NCI-H748 treated with DMSO at 0.1 percent for 48 hours (cell line): Measurements from ENCODE around the gene TUBGCP2.
"Not testable (repeated sequence)": the region's sequence is repeated elsewhere in the genome, so short reads cannot be mapped to it uniquely, and the experiment has no call there.

Source experiments
- DNase-seq: peaks from one replicate; lab custom pipeline; 2025; lab: John Stamatoyannopoulos, UW

TUBGCP2 gene

DNA sequence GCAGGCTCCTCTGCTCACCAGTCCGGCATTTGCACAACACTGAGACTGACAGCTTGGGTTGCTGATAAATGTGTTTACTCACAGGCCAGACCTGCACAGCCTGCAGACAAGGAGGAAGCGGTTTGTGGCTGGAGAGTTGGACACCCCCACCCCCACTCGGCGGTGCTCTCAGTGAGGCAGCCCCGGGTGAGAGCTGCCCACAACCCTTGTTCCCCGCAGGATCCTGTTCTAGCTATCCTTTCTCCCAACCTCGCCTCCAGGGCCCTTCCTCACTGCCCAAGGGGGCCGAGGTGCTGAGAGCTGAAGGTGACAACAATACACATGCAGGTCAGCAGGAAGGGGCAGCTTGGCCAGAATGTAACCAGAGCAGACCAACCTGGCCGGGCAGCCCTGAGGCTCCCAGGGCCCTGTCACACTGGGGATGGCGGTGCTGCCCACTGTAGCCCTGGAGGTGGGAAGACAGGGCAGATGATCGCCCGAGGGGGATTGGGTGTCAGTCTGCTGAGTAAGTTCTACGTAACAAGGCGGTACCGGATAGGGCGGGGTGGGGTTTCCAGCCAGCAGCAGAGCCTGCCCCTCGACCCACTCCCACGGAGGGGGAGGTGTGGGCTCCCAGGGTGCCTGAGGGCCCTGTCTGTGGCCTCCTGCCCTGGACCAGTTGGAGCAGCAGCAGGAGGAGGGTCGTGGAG, 30.0 kb downstream of the TUBGCP2 start:
- no peak for DNase-seq

DNA sequence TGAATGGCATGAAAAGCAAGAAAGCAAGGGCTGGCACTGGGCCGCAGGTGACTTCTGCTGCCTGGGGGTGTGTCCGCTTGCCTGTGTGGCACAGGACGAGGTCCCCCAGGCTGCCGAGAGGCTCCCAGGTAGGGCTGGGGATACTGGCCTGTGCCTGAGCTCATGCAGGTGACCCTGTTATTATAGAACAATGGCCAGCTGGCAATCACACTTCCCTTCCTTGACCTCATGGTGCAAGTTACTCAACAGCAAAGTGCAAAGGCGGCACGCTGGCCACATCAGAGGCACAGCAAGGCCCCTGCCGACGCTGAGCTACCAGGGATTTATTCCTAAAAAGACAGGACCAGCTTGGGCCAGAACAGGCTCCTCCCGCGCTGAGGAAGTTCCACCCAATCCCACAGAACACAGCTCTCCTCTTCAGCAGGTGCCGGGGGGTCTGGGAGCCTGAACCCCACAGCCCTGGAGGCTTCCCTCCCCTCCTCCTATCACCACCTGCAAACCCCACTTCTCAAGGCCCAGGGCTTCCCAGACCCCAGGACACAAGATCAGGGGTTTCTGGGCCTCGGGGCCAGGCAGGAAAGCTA, 30.6 kb downstream of the TUBGCP2 start:
- no peak for DNase-seq

DNA sequence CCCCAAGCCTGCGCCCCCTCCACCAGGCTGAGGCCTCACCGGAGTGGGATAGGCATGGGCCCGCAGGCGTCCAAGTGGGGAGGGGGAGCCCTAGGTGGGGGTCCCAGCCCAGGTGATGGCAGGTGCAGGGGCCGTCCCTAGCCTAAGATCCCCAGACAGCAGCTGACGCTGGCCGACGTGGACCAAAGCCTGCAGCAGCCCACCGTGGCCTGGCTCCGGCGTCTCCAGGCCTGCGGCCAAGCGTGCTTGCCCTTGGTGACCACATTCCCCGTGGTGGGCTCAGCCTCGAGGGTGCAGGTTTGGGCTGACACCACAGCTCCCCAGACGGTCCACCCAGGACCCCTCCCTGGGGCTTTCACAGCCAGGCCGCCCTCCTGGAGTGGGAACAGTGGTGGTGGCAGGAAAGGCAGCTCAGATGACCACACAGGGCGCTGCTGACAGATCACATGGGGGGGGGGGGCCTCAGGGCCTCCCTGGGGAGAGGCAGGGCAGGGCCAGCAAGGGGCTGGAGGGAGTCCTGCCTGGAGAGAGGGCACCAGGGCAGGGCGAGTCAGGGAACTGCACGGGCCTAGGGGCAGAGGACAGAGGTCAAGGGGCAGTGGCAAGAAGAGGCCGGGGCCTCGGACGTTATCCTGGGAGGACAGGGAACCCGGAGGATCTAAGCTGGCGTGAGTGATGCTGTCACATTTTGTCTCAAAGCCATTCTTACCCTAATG, 31.2 kb downstream of the TUBGCP2 start:
- no peak for DNase-seq

DNA sequence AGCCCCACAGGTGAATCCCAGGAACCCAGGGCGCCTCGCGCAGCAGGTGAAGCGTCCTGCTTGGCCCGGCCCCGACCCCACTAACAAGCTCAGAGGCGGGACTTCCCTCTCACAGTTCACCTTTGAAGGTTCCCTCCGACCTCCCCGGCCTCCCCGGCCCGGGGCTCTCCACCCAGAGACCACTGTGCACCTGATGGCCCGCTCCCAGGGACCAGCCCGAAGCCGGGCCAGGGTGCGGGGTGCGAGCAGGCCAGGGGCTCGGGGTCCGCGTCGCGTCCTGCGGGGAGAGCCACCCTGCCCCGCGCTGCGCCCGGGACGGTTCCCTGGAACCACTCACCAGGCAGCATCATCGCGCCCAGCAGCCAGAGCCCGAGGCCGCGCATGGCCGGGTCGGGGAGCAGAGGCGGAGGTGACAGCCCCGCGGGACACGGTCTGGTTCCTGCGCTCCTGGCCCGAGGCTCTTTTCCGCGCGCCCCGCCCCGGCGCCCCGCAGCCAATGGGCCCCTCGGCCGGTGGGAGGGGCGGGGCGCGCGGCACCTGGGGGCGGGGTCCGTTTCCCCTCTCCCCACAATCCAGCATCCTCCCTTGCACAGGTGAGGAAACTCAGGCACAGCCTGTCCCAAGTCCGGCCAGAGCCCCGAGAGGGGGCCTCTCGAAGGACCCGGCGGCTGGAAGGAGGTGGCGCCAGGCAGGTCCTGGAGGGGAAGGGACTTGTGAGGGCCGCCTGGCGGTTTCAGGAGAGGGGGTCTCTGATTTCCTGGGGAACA, 32.1 kb downstream of the TUBGCP2 start, which contains the start of gene ADAM8:
ADAM8 (minus strand) TSS at position 434 of the 767 bp plus-strand sequence; CDS start at position 383, 51 bp downstream.
- no peak for DNase-seq

DNA sequence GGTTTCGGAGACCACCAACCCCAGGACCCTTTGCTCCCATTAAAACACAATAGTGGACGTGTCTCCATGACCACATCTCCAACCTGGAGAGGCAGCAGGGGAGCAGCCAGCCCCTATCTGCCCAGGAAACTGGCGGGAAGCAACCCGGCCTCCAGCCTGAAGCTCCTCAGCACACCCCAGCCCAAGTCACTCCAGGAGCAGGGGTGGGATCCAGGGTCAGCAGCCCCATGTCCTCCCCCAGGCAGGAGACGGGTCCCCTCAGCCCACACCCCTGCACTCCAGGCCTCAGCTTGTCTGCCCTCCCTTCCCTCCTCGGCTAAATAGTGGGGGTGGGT, 32.6 kb downstream of the TUBGCP2 start:
- DNase-seq, result no peak

DNA sequence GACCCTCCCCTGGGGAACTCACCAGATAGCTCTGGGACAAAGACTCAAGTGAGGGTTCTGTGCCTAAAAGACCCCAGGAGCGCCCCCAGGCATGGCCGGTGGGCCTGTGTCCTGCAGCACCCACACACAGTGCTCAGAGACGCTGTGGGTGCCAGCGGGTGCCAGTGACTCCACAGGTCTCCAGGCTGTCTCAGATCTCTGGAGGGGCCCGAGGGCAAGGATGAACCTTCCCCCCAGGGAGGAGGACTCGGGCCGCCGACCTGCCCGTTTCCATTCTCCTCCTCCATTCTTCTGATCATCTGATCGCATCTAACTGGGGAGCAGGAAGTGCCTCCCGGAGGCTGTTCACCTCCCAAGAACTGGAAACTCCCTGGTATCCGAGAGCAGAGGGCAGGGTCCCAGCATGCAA, 33.0 kb downstream of the TUBGCP2 start:
- no peak for DNase-seq

DNA sequence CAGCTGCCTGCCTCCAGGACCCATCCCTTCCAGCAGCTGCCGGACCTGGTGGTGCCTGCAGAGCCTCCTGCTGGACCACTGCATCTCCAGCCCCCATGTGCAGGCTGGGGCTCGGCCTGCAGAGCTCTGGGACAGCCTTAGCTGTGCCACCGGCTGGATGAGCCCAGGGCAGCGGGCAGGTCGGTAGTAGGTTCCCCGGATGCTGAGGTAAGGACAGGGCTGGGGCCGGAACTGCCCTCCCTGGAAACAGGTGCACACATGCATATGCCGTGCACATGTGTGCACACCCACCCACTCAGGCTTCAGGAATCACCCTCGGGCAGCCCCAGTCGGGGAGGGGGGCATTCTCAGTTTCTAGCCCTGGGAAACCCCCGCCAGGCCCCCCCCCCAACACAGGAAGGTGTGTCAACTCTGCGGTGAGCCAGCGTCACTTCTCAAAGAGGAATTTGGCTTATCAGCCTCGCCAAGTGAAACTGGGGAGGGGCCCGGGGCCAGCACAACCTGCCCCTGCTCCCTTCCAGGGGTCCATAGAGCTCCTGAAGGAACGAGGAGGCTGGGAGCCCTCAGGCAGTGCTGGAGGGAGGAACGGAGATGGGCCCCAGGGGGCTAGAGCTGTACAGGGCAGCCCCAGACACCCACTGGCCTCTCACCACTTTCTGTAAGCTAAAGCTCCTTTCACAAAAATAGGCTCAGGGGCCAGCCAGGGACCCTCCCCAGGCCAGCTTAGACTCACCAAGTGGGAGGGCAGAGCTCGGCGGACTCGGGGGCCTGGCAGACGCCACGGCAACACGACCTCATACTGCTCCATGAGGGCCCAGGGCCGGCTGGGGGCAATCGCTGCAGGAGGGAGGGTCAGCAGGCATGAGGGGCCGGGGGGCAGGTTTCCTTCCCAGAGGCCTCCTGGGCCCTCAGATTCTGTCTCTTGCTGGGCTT, 33.7 kb downstream of the TUBGCP2 start:
- no peak for DNase-seq

DNA sequence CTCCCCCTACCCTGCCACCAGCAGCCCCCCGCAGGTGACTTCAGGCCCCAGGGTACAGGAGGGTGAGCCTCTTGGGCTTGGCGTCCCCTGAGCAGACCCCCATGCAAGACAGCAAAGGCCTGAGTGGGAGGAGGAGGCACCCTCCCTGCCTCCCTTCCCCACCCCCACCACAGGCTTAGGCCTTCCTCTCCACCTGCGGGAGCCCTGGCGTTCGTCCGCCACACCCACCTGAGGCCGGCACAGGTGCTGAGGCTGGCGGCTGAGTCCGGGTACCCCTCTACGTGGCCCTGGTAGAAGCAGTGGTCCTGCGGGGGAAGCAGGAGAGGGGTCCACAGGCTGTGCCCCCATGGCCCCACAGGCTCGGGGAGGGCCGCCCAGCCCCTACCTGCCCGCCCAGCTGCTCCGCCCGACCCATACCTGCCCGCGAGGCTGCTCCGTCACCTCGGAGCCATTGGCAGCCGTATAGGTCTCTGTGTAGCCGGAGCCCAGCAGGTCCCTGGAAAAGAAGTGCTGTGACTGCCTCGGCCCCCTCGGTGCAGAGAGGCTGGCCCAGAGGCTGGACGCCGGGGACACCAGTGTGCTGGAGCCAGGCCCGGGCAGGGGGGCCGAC, 35.0 kb downstream of the TUBGCP2 start:
- no peak for DNase-seq

DNA sequence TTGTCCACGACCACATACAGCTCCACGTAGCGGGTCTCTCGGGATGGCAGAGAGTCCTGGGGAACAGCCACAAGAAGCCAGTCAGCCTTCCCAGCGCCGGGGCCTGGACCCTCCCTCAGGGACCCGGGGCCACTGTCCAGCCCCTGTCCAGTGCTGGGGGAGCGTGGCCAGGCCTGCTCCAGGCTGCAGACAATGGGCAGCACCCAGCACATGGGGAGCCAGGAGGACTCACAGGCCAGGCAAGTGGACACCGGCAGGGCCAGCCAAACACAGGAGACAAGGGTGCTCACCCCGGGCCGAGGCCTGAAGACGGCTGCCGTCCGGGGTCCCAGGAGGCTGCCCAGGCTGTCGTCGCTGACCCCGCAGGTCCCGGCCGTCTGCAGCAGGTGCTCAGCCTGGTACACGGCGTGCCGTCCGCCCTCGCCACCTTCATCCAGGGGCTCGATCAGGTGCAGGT, 35.7 kb downstream of the TUBGCP2 start:
- DNase-seq, result no peak

DNA sequence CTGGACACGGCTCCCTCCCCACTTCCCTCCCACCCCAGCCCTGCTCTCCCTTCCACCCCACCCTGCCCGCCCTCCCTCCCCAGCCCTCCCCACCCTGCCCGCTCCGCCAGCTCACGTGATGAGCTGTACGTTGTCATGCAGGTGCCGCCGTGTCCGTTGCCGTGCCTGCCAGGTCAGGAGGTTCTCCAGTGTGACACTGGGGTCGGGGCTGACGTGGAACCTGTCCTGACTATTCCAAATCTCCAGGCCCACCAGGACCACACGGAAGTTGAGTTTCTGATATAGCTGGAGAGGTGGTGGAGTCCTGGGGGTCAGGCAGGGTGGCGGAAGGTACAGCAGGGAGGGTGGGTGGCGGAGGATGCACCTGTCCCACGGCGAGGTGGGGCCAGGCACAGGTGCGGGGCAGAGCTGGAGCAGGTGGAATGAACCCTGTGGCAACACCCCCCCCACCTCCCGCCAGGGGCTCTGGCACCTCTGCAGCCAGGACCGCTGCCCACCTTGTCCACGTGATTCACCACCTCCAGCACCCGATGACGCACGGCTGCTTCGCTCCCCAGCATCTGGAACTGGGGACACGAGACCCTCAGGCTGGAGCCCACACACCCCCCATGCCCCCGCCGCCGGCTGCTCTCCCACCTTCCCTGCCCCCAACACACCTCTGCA, 36.2 kb downstream of the TUBGCP2 start:
- DNase-seq, result no peak

DNA sequence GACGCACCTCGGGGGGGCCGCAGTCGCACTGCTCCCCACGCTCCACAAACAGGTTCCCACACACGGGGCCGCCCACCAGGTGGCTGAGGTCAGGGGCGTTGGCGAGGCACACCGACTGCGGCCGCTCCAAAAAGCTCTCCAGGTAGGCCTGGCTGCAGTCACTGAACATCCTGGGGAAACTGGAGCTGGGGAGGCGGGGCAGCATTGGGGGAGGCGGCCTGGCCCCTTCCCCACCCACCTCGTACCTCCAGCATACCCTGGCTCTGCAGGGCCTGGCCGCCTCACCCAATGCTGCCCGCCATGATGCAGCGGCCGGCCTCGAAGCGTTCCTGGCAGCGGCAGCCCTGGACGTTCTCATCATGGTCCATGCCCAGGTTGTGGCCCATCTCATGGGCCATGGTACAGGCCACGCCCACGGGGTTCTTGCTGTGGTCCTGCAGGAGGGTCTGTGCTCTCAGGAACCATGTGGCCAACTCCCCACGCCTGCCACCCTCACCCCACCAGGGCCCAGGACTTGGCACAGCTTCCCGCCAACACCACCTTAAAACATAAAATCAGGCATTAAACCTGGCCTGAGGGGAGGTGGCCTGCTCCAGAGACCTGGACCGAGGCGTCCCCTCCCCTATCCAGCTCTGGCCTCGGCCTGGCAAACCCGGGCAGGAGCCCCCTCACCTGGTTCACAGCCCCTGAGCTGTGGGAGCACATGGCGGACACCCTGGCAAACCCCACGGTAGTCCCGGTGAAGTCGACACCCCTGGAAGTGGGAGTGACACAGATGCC, 37.0 kb downstream of the TUBGCP2 start:
- DNase-seq, result no peak

DNA sequence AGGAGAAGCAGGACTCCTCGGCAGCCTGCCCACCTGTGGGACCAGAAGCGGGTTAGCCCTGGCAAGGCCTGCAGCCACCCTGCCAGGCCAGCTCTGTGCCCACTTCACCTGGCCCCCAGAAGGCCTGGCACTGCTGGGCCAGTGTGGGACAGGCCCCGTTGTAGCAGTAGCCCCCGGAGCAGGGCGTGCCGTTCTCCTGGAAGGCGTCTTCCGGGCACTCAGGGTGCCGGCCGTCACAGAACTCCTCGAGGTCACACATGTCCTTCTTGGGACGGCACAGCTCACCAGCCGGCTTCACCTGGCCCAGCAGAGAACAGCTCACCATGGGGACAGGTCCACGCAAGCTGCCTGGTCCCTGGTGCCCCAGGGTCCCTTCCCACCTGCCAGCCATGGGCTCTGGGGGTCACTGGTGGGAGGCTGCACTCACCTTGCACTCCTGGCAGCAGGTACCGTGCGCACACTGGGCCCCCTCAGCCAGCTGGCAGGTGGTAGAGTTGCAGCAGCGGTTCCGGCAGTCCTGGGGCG, 37.8 kb downstream of the TUBGCP2 start:
- DNase-seq, result no peak

DNA sequence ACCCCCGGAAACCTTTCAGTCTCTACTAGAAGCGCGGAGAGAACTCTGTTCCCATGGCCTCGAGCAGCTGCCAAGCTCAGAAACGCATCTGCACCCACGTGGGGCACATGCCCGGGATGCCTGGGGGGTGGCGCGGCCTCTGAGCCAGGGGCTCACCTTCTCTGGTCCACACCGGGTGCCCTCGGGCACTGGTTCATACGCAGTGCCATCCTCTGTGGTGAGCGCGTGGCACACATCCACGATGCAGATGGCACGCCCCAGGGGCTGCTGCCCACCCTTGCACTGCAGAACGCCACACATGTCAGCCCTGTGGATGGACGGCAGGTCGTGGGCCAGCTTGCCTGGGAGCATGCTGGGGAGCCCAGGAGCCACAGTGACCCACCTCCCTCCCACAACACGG, 38.5 kb downstream of the TUBGCP2 start:
- no peak for DNase-seq

DNA sequence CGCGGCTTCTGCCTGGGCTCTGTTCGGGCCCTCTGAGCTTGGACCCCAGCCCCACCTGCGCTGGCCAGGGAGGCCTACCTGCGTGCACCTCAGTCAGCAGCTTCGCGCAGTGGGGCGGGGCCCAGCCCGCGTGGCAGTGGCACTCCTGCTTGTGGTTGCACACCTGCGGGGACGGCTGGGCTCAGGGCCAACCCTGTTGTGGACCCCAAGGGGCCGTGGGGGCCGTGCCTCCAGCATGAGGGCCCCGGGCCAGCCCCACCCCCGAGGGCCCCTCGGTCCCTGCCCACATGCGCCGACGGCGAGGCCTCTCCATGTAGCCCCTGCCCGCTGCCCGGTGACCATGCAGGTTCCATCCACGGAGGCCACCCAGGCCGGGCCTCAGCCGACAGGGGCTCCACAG, 39.3 kb downstream of the TUBGCP2 start:
- no peak for DNase-seq

DNA sequence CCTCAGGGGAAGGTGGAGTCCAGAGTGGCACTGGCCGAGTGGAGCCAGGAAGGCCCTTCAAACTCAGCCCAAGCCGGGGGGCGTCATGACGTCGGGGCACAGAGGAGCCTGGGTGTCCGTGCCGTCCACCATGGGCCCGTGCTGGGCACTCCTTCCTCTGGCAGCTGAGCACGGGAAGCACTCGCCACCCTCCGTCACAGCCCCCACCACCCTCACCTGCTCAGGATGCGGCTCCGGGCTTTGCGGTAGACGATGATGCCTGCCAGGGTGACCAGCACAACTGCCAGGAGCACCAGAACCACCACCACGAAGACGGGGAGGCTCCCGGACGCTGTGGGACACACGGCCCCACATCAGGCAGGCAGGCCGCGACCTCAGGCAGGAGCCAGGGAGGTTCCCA, 40.1 kb downstream of the TUBGCP2 start:
- no peak for DNase-seq

DNA sequence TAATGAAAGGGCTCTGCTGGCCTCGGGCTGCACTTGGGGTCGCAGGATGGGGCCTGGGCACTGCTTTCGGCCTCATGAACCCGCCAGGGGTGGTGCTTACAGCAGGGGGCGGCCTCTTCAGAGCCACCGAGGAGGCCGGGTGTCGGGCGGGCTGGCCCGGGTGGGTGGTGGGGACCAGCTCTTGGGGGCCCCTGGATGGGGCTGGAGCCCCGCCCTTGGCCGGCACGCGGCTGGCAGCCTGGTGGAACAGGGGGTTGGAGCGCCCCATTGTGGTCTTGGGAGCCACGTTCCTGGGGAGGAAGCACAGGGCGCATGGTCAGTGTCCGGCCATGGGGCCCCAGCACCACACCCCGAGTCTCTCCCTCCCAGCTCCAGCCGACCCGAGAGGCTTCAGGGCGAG, 40.8 kb downstream of the TUBGCP2 start:
- no peak for DNase-seq

DNA sequence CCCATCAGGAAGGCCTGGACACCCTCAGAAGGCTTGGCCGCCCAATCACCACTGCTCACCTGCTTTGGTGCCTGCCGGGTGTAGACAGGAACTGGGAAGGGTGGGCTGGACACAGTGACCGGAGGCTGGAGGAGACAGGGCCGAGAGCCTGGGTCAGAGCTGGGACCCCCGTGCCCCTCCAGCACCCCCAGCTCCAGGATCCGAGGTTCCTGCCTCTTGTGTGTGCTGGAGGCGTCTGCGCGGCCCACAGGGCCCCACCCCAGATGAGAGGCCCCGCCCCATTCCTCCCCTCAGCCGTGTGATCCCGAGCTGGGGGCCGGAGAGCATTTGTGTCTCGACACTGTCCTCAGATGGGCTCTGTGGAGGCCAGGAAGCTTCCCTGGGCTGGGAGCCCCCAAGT, 41.4 kb downstream of the TUBGCP2 start:
- no peak for DNase-seq

DNA sequence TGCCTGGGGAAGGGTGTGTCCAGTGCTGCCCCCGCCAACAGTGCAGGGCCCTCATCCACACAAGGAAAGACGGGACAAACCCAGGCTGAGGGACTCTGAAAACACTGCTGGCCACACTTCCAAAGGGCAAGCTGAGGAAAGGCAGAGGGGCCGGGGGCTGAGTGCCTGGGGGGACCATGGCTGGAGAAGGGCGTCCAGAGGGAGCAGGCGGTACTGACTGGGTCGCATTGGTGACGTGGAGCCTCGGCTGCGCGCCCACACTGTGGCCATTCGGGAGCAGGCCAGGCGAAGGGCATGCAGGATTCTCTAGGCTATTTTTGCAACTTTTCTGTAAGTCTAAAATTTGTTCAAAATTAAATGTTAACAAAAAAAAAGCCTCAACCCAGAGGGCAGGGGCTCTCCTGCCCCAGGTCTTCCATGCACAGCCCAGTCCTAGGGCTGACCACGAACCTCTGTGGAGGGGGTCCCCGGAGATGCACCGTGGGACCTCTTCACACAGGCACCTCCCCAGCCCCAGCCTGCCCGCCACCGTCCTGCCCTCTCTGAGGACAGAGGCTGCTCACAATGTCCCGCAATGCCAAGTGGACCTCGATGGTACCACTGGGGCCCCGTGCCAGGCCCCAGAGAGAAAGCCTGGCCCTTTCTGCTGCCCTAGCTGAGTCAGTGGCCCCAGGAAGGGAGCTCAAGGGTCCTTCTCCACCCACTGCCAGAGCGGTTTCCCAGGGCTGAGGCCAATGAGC, 42.4 kb downstream of the TUBGCP2 start:
- no peak for DNase-seq

DNA sequence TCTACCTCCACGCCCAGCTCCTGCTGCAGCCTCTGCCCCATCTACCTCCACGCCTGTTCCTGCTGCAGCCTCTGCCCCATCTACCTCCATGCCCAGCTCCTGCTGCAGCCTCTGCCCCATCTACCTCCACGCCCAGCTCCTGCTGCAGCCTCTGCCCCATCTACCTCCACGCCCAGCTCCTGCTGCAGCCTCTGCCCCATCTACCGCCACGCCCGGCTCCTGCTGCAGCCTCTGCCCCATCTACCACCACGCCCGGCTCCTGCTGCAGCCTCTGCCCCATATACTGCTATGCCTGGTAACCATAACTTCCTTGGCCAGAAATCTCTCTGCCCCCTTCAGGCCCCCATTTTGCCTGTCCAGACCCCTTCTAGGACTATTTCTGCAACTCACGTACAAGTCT, 43.6 kb downstream of the TUBGCP2 start:
- not testable (repeated sequence) for DNase-seq
